Cardiac fibroblast (primary cell): Measurements from ENCODE around the gene RELN.

Experiments
- DNase-seq, 2 donors: peaks; one replicate each; pipeline versions ENCODE4 v3.0.0 to v3.0.0-alpha.2; 2010; ENCODE audit warnings: low read depth in 2 of 2
- H3K4me3 ChIP-seq, 2 donors: replicated peaks in 1 of 2; 1 replicate in 1 of 2; 2 replicates in 1 of 2; pipeline ENCODE4 v1.5.1; 2011; ENCODE audit warnings: low read depth in 2 of 2, low read length in 2 of 2, mild to moderate bottlenecking in 2 of 2, moderate library complexity in 1 of 2
- CTCF ChIP-seq: IDR thresholded peaks from one replicate; pipeline ENCODE4 v1.5.1; 2011; ENCODE audit warnings: low read depth, mild to moderate bottlenecking, low read length, inconsistent platforms

The RELN gene

GRCh38 chr7:103664577-103664976 lies 324.9 kb downstream of the RELN start:
- no peak overlapping the region for H3K4me3 ChIP-seq
- DNase-seq, result peak in 1 of 2 donors; percentile 10
- no peak for TF ChIP-seq CTCF

GRCh38 chr7:103660455-103661371 lies 328.7 kb downstream of the RELN start:
- peak; percentile 6 to 35 for DNase-seq

GRCh38 chr7:103658055-103659005 lies 331.1 kb downstream of the RELN start:
- no peak overlapping the region for H3K4me3 ChIP-seq
- TF ChIP-seq CTCF, result no peak

More at GRCh38 chr7:103660455-103661371, 328.7 kb downstream of the RELN start:
- TF ChIP-seq CTCF, result no peak
- H3K4me3 ChIP-seq, result no peak overlapping the region

GRCh38 chr7:103657474-103657894 lies 332.0 kb downstream of the RELN start:
- no peak overlapping the region for H3K4me3 ChIP-seq
- no peak for DNase-seq
- no peak for TF ChIP-seq CTCF

More at GRCh38 chr7:103658055-103659005, 331.1 kb downstream of the RELN start:
- no peak for DNase-seq

- no peak overlapping the region for H3K4me3 ChIP-seq
- DNase-seq, result no peak
- TF ChIP-seq CTCF, result no peak
These were observed 333.2 kb downstream of the RELN start for GRCh38 chr7:103656221-103656620.

GRCh38 chr7:103651593-103652377 lies 337.7 kb downstream of the RELN start:
- TF ChIP-seq CTCF, result no peak
- no peak overlapping the region for H3K4me3 ChIP-seq
- no peak for DNase-seq
